GM19035 (cell line): ENCODE measurements around the gene BACE1.

Experiments
- ATAC-seq: cut with Tn5 transposase; IDR thresholded peaks from one replicate; pipeline ENCODE4 v1.9.1; 2021; ENCODE audit not compliant: unreplicated experiment

The BACE1 gene

DNA sequence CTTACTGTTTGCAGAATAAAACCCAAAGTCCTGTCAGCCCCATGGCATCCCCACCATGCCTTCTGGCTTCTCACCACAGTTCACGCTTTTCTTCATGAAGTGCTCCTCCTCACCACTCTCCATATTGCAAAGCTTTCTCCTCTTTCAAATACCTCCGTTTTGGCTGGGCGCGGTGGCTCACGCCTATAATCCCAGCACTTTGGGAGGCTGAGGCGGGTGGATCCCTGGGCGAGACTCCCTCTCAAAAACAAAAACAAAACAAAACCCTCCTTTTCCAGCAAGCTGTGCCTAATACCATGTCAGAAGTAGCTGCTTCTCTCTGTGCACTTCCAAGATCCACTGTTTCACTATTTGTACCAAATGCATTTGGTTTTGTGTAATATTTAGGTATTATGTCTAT is 6.7 kb downstream of the BACE1 start:
- ATAC-seq: no peak

DNA sequence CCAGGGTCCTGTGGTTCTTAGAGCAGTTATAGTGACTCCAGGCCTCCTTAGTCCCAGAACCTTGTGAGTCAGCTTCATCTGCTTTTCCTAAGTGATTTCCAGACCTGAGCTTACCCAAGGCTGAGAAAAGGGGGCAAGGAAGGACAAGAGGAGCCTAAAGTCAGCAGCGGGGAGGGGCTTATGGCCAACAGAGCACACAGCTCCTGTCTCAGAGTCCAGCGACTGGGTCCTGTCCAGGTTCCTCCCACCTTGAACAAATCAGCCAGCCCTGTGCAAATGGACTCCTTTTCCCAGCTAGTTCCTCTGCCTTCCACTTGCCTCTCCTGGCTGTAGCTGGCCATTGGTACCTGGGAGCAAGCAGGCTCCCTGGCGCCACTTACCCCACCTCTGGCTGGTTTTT is 10.9 kb downstream of the BACE1 start:
- ATAC-seq: no peak

DNA sequence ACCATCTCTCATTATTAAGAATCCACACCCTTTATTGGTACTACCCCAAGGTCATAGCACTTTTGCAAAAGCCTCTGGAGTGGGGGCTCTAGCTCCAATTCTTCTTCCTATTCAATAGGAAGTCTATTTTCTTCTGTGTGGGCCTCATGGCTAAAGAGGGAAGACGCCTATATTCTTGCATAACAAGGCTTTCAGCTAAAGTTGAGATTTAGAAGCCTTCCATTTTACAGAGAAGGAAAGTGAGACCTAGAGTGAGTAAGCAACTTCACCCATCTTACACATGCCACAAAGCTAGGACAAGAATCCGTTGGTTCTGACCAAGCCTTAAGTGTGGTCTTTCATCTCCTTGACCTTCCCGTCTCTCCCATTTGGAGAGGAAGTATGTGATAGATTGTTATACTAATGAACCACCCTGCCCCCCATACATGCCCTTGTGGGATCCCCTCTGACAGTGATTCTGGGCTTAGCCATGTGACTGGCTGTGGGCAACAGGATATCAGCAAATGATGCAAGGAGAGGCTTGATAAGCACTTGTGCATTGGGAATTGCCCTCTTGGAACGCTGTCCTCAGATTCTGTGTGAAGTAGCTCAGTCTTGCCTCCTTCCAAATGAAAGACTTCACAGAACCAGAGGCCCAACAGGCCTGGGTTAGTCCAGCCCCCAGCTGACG is 12.3 kb downstream of the BACE1 start:
- no peak for ATAC-seq

DNA sequence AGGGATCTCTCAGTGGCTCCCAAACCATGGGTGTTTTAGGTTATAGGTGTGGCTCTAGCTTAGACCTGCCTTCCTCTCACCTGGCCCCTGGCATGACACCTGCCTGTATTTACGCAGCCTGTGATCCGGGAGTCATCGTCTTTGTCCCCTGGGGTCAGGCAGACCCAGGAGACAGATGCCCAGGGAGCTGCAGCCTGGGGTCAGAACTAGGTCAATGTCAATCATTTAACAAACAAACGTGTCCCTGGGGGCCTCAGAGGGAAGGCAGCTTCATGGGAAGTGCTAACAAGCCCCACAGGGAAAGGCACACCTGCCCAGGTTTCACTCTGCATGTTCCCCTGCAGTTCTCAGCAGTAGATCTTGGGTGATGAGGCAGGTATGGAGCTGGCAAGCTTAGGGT is 13.0 kb downstream of the BACE1 start:
- ATAC-seq: no peak

DNA sequence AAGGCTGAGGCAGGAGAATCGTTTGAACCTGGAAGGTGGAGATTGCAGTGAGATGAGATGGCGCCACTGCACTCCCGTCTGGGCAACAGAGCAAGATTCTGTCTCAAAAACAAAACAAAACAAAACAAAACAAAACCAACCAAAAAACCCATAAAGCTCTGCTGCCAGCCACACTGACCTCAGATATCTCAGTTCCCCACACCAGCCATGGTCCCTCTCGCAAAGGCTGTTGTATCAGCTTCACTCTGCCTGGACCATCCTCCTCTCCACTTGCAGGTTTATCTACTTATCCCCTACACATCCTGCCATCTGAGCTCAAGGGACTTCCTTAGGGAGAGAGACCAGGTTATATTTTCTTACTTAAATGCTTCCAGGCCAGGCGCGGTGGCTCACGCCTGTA is 13.8 kb downstream of the BACE1 start:
- ATAC-seq: peak; percentile 55

DNA sequence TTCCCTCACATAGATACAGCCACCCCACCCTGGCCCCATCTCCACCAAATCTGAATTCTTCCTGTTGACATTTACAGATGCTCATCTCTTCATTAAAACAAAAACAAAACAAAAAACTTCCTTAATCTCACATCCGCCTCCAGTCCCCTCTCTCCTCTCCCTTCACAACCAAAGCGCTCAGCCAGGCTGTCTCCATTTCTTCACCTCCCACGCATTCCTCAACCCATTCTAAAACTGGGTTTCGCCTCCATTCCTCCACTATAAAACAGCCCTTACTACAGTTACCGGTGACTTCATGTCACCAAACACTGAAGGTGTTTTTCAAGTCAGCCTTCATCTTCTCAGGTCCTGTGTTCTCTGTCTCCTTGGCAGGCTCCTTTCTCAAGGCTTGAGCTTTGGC is 15.3 kb downstream of the BACE1 start:
- no peak for ATAC-seq

DNA sequence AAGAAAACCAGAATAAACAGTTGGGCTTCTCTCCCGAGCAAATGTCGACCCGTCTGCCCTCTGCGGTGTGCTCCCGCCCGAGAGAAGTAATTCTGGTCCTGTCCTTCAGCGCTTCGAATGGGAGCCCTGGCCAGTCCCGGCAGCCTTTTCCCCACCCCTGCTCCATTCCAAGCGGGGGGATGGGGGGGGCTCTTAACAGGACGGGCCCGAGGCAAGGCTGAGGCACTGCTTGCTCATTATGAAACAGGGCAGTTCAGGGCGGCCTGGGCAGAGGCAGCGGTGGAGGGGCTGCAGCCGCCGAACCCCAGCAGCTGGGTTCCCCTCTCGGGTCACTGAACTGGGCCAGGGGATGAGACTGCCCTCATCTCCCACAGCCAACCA is 15.8 kb downstream of the BACE1 start:
- ATAC-seq: no peak

DNA sequence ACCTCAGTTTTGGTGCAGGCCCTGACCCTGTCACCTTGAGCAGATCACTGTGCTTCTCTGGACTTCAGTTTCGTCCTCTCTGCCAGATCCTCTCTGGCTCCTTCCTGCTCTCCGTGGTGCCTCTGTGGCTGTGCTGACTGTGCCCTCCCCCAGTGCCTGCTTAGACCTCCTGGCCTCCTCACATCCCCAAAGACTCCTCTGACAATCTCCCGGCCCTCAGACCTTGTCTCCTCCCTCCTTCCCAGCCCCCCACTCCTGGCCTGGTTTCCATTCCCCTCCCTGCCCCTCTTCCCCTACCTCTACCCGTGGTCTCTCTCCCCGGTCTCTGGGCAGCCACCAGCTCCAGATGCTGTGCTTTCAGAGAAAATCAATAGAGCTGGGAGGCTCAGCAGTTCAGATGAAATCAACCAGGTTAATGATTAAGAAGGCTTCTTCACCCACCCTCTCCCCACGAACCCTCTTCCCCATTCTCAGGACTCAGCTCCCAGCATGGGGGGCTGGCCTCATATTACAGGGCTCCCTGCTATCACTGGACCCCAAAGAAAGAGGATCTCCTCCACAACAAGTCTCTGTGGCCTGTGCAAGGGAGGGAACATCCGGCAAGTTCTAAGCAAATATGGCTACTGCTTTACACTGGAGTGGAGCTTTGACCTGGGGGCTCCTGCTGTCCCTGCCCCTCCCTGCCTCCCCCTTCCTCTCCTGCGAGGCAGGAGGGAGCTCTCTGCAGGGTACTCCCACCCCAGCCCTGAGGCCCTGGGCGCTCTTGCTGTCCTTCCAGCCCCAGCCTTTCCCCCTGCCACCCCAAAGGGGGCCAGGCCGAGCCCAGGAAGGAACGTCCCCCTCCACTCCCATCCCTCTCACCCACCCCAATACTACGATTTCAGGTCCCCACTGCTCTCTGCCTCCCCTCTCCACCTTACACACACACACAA is 16.4 kb downstream of the BACE1 start:
- ATAC-seq: no peak

DNA sequence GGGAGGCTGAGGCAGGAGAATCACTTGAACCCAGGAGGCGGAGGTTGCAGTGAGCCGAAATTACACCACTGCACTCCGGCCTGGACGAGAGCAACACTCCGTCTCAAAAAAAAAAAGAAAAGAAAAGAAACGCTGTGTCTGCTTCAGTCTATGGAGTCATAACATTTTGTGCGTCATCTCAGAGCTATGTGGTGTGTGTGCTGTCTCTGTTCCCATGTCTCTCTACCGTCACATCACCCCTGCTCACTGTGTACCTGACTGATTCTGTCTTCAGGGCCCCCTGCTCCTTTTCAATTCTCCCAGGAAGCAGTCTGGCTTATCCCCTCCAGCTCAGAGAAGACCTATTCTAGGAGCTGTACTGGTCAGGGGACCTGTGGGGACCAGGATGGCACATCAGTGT is 17.9 kb downstream of the BACE1 start:
- no peak for ATAC-seq

DNA sequence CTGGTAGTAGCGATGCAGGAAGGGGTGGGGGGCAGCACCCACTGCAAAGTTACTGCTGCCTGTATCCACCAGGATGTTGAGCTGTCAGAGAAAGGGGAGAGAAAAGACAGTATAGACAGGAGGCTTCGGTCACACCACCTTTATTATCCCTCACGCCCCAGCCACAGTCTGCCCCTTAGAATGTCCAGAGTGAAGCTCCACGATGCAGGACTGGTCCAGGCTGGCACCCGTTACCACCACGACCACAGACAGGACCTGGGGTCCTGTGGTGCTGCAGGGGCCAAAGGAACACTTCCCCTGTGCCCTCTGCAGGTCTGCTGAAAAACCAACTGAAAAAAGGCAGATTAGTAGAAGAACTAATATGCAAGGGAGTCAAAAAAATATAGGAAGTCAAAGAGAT is 19.2 kb downstream of the BACE1 start:
- no peak for ATAC-seq

DNA sequence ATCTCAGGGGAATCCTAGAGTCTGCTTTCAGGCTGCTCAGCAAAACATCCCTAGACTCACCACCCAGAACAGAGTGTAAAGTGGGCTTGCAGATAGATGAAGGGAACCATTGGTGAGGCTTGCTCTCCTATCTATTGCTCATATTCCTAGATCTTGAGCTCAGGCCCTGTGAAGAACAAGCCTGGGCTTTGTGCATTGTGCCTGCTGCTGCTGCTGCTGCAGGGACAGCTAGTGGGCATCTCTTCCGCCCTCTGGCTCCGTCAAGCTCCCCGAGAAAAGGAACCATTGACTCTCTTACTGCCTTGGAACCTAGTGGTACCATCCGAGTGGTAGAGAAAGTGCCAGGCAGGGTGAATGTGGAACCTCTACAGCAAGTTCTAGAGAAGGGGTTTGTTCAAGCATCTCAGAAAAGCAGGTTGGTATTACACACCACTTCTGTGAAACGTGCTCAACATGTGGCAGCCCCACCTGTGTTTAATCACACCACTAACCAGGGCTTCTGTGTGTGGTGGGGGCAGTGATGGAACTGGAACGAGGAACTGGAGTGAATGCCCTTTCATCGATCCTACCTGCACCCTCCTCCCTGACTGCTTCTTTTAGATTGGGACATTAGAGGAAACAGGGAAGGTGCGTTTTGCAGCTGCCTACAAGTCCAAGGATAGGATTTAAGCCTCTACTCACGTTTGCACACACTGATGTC is 20.5 kb downstream of the BACE1 start:
- no peak for ATAC-seq

DNA sequence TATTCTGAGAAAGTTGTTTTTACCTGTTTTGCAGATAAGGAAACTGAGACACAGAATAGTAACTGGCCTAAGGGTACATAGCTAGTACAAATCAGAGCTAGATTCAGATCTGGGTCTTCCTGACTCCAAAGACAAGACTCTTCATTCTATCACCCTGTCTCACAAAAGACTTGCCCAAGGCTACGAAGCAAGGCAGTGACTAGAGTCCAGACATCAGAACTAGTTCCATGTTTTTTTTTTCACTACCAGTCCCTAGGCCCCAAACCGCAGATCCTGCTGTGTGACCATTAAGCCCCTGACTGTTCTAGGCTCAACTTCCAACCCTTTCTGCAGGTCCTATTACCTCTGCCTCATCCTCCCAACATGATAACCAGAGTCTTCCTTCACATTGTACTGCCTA is 23.4 kb downstream of the BACE1 start:
- no peak for ATAC-seq

DNA sequence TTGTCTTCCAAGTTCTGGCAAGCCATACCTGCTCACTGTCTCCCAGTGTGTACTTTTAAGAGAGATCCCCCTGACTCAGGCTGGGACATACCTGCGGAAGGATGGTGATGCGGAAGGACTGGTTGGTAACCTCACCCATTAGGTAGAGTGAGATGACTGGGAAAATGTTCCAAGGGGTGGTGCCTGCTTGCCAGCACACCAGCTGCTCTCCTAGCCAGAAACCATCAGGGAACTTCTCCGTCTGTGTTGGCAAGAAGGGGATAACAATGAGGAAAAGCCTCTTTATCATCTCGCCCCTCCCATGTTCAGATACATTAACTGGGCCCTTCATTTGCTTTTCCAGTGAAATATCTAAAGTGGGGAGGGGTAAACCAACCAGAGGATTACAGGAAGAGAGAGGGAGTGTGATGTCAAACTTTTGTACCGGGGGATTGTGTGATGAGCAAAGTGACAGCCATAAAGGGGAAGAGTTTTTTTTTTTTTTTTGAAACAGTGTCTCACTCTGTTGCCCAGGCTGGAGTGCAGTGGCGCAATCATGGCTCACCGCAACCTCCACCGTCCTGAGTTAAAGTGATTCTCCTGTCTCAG is 25.2 kb downstream of the BACE1 start, which contains the start of gene BACE1-AS:
BACE1-AS (plus strand) TSS at position 538 of the 588 bp plus-strand sequence.
- no peak for ATAC-seq

DNA sequence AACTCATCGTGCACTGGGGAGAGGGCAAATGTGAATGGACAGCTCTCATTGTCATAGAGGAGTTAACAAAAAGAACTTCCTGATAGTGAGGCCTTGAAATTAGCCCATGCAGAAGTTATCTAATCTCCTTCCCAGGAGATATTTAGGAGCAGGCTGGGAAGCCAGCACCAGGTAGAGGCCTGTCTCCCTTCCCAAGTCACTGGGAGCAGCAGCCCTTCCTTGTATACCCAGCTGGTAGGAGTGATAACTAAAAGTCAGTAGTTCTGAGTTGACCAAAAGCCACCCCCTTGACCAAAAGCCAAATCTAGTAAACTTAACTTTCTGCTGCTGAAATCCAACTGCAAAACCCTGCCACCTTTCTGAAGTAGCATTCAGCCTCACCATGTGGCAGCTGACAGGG is 26.3 kb downstream of the BACE1 start:
- no peak for ATAC-seq

DNA sequence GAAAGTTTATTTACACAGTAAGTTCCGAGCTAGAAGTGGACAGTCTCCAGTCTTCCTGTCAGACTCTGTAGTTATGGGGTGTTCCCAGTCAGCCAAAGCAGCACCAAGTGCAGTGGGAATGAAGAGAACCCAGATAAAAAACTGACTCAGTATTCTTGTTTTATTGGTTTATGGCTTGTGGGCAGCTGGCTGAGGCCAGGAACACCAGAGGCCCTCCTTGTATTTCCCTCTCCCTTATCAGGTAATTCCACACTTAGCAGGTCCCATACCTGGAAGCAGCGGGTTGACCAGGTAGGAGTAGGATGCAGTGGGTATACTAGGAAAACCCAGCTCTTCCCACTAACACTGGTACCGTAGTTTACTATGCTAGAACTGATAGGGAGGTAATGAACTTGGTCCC is 28.4 kb downstream of the BACE1 start:
- ATAC-seq: no peak

DNA sequence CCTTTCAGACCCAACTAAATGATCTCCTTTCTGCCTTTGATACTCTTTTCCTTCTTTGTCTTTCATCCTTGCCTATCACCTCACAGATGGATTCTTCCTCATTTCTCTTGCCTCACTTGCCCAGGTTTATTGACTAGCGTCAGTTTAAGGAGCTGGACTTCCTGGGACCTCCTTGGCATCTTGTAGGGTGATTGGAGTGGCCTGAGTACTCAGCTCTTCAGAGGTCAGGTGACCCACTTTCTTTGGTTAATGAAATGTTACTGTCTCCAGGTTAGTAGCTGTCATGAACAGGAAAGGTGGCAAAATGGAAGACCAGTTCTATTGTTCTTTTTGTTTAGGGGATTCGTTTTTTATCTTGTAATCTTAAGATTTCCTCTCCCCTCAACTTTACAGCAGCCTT is 29.5 kb downstream of the BACE1 start:
- no peak for ATAC-seq

DNA sequence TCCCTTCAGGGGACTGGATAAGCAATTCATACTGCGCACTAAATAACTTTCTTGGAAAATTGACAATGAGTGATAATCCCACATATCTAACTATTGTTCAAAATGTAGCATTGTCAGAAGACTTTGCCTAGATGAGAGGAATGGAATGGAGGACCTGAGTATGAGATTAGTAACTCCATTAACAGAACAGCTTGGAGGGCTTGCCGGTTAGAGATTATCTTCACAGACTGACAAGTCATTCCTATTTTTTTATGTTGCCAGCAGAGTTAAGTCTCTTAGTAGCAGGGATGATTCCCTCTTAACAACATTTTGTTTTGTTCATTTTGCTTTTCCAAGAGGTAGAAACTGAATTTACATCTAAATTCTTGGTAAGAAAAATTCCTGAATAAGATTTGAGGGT is 32.0 kb downstream of the BACE1 start:
- ATAC-seq: no peak

DNA sequence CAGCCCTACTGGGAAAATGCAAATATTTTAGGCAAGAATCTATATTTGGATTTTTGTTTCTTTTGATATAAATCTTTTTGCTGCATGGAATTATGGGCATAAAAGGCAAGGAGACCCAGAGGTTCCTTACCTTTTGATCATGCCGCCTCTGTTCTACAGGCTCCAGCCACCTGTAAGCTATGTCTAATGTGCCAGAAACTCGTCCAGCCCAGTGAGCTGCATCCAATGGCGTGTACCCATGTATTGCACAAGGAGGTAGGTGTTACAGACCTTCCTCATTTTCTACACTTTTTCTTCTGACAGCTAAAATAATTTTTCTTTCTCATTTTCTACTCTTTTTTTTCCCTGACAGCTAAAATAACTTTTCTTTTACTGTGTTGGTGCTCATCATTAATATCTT is 33.1 kb downstream of the BACE1 start:
- ATAC-seq: no peak

DNA sequence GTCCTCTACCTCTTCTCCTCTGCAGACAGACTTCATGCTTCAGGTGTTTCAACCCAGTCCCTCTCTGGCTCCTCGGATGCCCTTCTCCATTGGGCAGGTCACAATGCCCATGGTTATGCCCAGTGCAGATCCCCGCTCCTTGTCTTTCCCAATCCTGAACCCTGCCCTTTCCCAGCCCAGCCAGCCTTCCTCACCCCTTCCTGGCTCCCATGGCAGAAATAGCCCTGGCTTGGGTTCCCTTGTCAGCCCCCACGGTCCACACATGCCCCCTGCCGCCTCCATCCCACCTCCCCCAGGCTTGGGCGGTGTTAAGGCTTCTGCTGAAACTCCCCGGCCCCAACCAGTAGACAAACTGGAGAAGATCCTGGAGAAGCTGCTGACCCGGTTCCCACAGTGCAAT is 34.2 kb downstream of the BACE1 start:
- ATAC-seq: no peak

DNA sequence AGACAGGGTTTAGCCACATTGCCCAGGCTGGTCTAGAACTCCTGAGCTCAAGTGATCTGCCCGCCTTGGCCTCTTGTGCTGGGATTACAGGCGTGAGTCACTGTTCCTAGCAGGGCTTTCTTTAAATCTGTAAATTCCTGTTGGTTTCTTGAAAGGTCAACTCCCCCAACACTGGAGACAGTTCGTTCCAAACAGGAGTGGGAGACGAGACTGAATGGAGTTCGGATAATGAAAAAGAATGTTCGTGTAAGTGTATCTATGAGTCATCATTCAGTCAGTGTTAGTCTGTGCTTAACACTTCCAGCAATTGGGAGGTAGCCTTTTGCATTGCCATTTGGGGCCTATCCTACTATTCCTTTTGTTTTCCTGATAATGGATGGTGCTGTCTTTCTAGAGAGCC is 34.9 kb downstream of the BACE1 start:
- no peak for ATAC-seq

DNA sequence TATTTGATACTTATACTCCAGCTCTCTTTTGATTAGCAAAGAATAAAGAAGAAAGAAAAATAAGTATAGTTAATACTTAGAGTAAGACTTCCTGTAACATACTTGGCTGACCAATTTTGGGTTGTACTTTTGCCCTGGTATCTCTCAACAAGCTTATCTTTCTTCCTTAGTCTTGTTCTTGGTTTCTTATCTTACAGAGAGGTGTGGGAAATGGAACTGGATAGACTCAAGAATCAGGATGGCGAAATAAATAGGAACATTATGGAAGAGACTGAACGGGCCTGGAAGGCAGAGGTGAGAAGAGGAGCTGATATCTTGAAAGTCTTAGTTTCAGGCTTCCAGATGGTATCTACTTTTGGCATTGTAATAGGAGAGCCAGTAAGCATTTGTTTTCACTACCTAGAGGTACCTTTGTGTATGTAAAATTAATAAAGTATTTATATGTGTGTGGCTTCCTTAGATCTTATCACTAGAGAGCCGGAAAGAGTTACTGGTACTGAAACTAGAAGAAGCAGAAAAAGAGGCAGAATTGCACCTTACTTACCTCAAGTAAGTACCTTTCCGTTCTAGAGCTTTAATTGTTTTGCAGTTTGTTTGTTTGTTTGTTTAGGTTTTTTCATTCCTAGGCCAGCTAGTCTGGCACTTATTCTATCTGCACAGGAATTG is 36.2 kb downstream of the BACE1 start:
- ATAC-seq: no peak
